HL-60 (cell line): ENCODE results near the gene NFIA.

Experiments used
- DNase-seq, 2 experiments: peaks; one replicate each; pipeline ENCODE4 v3.0.0-alpha.2; 2010 to 2020; ENCODE audit warnings: low read depth in 1 of 2, low spot score in 1 of 2
- H3K27ac ChIP-seq: fragments of 250-450 bp; sonication (Bioruptor Pico); replicated peaks from 2 replicates; pipeline ENCODE4 v1.5.1; 2020; ENCODE audit warnings: mild to moderate bottlenecking, moderate library complexity
- H3K27me3 ChIP-seq: fragments of 250-450 bp; sonication (Bioruptor Pico); 2 replicates; pipeline ENCODE4 v1.5.1; 2021; ENCODE audit warnings: mild to moderate bottlenecking, moderate library complexity; ENCODE audit not compliant: insufficient read depth, poor library complexity, severe bottlenecking
- H3K4me3 ChIP-seq: replicated peaks from 2 replicates; pipeline ENCODE4 v1.5.1; 2011; ENCODE audit warnings: mild to moderate bottlenecking, control low read depth, low read length; ENCODE audit not compliant: insufficient read depth
- GABPA ChIP-seq: IDR thresholded peaks from 2 replicates; pipeline ENCODE4 v1.6.1; 2012; ENCODE audit warnings: low read depth
- POLR2AphosphoS5 ChIP-seq: IDR thresholded peaks from 2 replicates; pipeline ENCODE4 v1.6.1; 2012; ENCODE audit warnings: low read depth
- SPI1 ChIP-seq: IDR thresholded peaks from 2 replicates; pipeline ENCODE4 v1.6.1; 2012; ENCODE audit warnings: low read depth, mild to moderate bottlenecking, borderline replicate concordance
- TF ChIP-seq, protein P1 (sequence below): IDR thresholded peaks from 2 replicates; pipeline ENCODE4 v1.6.1; 2012; ENCODE audit warnings: low read depth; ENCODE audit not compliant: insufficient replicate concordance
- TF ChIP-seq, protein P2 (sequence below): IDR thresholded peaks from one replicate; pipeline ENCODE4 v1.5.1; 2011; ENCODE audit warnings: low read length, control low read depth, inconsistent platforms; ENCODE audit not compliant: insufficient read depth

The NFIA gene

DNA sequence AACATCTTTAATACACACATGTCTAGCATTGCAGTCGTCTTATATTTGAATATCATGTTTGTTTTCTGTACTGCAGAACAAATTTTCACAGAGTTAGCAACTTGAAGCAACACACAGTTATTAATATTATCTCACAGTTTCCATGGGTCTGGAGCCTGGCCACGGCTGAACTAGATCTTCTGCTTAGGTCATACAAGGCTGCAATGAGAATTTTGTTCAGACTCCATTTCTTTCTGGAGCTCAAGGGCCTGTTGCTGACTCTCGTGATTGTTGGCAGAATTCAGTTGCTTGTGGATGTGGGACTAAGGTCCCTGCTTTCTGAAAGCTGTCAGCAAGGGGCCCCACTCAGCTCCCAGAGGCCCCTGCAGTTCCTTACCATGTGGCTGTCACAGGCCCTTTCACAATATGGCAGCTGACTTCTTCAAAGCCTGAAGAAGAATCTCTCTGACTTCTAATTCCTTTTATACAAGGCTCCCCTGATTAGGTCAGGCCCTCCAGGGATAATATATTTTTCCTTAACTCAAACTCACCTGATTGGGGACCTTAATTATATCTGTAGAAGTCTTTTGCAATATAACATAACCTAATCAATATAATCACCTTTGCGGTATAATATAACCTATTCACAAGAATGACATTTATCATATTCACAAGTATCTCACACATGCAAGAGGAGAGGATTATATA is 296.3 kb downstream of the NFIA start:
- TF ChIP-seq GABPA (no peak), POLR2AphosphoS5 (no peak), SPI1 (no peak)
- TF ChIP-seq, protein P1, sequence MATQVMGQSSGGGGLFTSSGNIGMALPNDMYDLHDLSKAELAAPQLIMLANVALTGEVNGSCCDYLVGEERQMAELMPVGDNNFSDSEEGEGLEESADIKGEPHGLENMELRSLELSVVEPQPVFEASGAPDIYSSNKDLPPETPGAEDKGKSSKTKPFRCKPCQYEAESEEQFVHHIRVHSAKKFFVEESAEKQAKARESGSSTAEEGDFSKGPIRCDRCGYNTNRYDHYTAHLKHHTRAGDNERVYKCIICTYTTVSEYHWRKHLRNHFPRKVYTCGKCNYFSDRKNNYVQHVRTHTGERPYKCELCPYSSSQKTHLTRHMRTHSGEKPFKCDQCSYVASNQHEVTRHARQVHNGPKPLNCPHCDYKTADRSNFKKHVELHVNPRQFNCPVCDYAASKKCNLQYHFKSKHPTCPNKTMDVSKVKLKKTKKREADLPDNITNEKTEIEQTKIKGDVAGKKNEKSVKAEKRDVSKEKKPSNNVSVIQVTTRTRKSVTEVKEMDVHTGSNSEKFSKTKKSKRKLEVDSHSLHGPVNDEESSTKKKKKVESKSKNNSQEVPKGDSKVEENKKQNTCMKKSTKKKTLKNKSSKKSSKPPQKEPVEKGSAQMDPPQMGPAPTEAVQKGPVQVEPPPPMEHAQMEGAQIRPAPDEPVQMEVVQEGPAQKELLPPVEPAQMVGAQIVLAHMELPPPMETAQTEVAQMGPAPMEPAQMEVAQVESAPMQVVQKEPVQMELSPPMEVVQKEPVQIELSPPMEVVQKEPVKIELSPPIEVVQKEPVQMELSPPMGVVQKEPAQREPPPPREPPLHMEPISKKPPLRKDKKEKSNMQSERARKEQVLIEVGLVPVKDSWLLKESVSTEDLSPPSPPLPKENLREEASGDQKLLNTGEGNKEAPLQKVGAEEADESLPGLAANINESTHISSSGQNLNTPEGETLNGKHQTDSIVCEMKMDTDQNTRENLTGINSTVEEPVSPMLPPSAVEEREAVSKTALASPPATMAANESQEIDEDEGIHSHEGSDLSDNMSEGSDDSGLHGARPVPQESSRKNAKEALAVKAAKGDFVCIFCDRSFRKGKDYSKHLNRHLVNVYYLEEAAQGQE: no peak
- TF ChIP-seq, protein P2, sequence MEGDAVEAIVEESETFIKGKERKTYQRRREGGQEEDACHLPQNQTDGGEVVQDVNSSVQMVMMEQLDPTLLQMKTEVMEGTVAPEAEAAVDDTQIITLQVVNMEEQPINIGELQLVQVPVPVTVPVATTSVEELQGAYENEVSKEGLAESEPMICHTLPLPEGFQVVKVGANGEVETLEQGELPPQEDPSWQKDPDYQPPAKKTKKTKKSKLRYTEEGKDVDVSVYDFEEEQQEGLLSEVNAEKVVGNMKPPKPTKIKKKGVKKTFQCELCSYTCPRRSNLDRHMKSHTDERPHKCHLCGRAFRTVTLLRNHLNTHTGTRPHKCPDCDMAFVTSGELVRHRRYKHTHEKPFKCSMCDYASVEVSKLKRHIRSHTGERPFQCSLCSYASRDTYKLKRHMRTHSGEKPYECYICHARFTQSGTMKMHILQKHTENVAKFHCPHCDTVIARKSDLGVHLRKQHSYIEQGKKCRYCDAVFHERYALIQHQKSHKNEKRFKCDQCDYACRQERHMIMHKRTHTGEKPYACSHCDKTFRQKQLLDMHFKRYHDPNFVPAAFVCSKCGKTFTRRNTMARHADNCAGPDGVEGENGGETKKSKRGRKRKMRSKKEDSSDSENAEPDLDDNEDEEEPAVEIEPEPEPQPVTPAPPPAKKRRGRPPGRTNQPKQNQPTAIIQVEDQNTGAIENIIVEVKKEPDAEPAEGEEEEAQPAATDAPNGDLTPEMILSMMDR: no peak
- H3K27me3 ChIP-seq: no peaks in the 10 kb centered on the region
- H3K27ac ChIP-seq: no peak overlapping the region
- H3K4me3 ChIP-seq: no peak overlapping the region
- DNase-seq: no peak

DNA sequence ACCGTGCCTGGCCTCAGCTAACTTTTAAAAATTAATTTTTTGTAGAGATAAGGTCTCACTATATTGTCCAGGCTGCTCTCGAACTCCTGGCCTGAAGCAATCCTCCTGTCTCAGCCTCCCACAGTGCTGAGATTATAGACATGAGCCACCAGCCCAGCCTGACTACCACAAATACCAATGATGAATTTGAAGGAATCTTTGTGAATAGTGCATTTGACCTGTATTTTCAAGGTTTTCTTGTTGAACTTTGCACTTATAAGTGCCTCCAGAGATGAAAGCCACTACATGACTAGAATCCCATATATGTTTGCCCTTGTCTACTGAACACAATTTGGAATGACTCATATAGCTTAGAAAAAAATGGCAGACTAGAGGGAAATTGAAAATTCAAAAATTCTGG is 297.3 kb downstream of the NFIA start:
- H3K27me3 ChIP-seq: no peaks in the 10 kb centered on the region

DNA sequence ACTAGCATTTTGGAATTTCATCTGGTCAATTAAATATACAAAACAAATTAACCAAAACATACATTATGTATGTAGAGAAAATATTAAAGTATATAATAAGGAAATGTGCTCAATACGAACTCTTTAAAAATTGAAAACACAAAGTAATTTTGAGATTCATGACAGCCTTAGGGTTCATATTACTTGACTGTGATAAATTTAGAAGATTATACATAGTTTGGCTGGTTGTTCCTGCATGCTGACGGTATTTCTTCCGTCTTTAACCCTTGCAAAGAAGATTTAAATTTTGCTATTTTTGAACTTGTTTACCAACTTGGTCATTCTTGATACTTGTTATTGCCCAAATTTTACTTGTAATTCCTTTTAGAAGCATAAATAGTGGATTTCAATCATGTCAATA is 298.2 kb downstream of the NFIA start:
- H3K27me3 ChIP-seq: no peaks in the 10 kb centered on the region
- TF ChIP-seq POLR2AphosphoS5: no peak
- TF ChIP-seq, protein P1: no peak
- TF ChIP-seq SPI1: no peak
- TF ChIP-seq GABPA: no peak
- TF ChIP-seq, protein P2: no peak
- H3K4me3 ChIP-seq: no peak overlapping the region
- H3K27ac ChIP-seq: no peak overlapping the region
- no peak for DNase-seq

More for the DNA sequence above, 297.3 kb downstream of the NFIA start:
- H3K27ac ChIP-seq: no peak overlapping the region
- TF ChIP-seq, protein P1: no peak
- TF ChIP-seq SPI1 (no peak), POLR2AphosphoS5 (no peak), GABPA (no peak)
- TF ChIP-seq, protein P2: no peak
- DNase-seq: no peak
- no peak overlapping the region for H3K4me3 ChIP-seq
